CD4-positive, alpha-beta memory T cell (primary cell): ENCODE results near the gene ATP1B3. TPM values are rescaled to one million over a fixed set of nuclear protein-coding genes. Genes with fewer than 3 reads are reported as not detected.
"Not testable (repeated sequence)": the region's sequence is repeated elsewhere in the genome, so short reads cannot be mapped to it uniquely, and the experiment has no call there.

ENCODE experiments used
- CTCF ChIA-PET: fragments of 350-600 bp; sonication (Branson Sonifier 250); formaldehyde crosslinking; loops from one replicate; lab custom pipeline; 2021; ENCODE audit warnings: inconsistent platforms; ENCODE audit not compliant: partially characterized antibody; lab: Charles Lee
- POLR2A ChIA-PET: fragments of 350-600 bp; sonication (Branson Sonifier 250); formaldehyde crosslinking; loops from one replicate; lab custom pipeline; 2021; ENCODE audit not compliant: partially characterized antibody; lab: Charles Lee
- DNase-seq, 5 donors: peaks; one replicate each; pipeline versions ENCODE4 v3.0.0 to v3.0.0-alpha.2; 2020 to 2022; ENCODE audit warnings: mixed read lengths in 1 of 5
- H3K27ac ChIP-seq: one replicate; pipeline ENCODE4 v1.7.0; 2013; ENCODE audit warnings: low read depth, low read length
- H3K27me3 ChIP-seq: 2 replicates; pipeline ENCODE4 v1.7.0; 2013; ENCODE audit warnings: mild to moderate bottlenecking, low read length, moderate library complexity; ENCODE audit not compliant: insufficient read depth
- H3K36me3 ChIP-seq: 2 replicates; pipeline ENCODE4 v1.7.0; 2013; ENCODE audit warnings: mild to moderate bottlenecking, low read length, moderate library complexity; ENCODE audit not compliant: insufficient read depth
- H3K4me1 ChIP-seq: 2 replicates; pipeline ENCODE4 v1.7.0; 2013; ENCODE audit warnings: mild to moderate bottlenecking, low read length, moderate library complexity; ENCODE audit not compliant: insufficient read depth
- H3K4me3 ChIP-seq, 2 donors: one replicate each; pipeline ENCODE4 v1.7.0; 2013; ENCODE audit warnings: low read length in 2 of 2, mild to moderate bottlenecking in 1 of 2
- H3K9me3 ChIP-seq, 2 donors: one replicate each; pipeline ENCODE4 v1.7.0; 2013; ENCODE audit warnings: low read length in 2 of 2, control low read depth in 1 of 2; ENCODE audit not compliant: control insufficient read depth in 1 of 2
- H3K27ac Mint-ChIP-seq, 7 donors: one replicate each; pipeline ENCODE4 v1.8.0; 2020 to 2021; ENCODE audit warnings: mixed read lengths in 7 of 7, mild to moderate bottlenecking in 6 of 7, inconsistent platforms in 3 of 7, moderate library complexity in 3 of 7
- H3K27me3 Mint-ChIP-seq, 2 donors: one replicate each; pipeline ENCODE4 v1.8.0; 2020 to 2021; ENCODE audit warnings: mixed read lengths in 2 of 2
- H3K36me3 Mint-ChIP-seq, 2 donors: one replicate each; pipeline ENCODE4 v1.8.0; 2020 to 2021; ENCODE audit warnings: mixed read lengths in 2 of 2, inconsistent platforms in 1 of 2, mild to moderate bottlenecking in 1 of 2
- H3K4me1 Mint-ChIP-seq, 4 donors: one replicate each; pipeline ENCODE4 v1.8.0; 2020 to 2021; ENCODE audit warnings: mixed read lengths in 4 of 4, mild to moderate bottlenecking in 1 of 4
- H3K4me3 Mint-ChIP-seq, 8 donors: one replicate each; pipeline ENCODE4 v1.8.0; 2020 to 2021; ENCODE audit warnings: mixed read lengths in 8 of 8, mild to moderate bottlenecking in 7 of 8, moderate library complexity in 6 of 8, inconsistent platforms in 3 of 8
- H3K9me3 Mint-ChIP-seq, 8 donors: one replicate each; pipeline ENCODE4 v1.8.0; 2020 to 2021; ENCODE audit warnings: mixed read lengths in 8 of 8, mild to moderate bottlenecking in 5 of 8, inconsistent platforms in 3 of 8, moderate library complexity in 1 of 8
- intact Hi-C: fragments of 100-400 bp; cut with micrococcal nuclease; formaldehyde crosslinking; loops from one replicate; pipeline ENCODE4 v1.15.1; 2023
- polyA plus RNA-seq, 2 donors: library from polyadenylated mRNA; unstranded; fragments of 300-500 nt; fragmentation: Illumina TruSeq; gene quantifications; one replicate each; pipeline ENCODE4 v1.2.3, GENCODE V29; 2021
- total RNA-seq, 2 experiments: library from RNA; stranded (reverse); gene quantifications; one replicate each; pipeline ENCODE4 v1.2.3, GENCODE V29; 2021

ATP1B3 gene
- total and polyA plus RNA-seq, 4 experiments from 2014 or later, result 28.3 to 132 (median 72.5) TPM

DNA sequence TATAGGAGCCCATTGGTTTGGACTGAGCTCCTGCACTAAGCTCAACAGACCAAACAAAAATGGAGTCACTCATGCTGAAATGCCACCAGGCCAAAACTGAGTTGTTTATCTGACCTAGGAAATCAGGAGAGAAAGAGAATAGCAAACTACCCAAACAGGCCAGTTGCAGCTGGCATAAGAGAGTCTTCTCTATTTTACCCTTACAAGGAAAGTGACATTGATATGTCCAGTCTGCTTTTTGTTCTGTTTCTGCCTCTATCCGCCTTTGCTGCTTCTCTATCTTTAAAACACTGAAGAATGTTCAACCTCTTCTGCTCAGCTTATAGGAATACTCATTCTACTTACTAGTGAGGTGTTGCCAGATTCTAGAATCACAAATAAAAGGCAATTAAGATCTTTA, 95.1 kb downstream of the ATP1B3 start:
- Mint-ChIP-seq H3K27ac (no peak overlapping the region), H3K4me3 (no peak overlapping the region), H3K36me3 (peaks cover 8 to 18% of the 10 kb centered on the region in 2 donors), H3K4me1 (no peaks in the 10 kb centered on the region), H3K27me3 (no peaks in the 10 kb centered on the region), H3K9me3 (no peaks in the 10 kb centered on the region)
- intact Hi-C loops, result no loop called here
- Histone ChIP-seq H3K36me3 (no peaks in the 10 kb centered on the region), H3K9me3 (no peaks in the 10 kb centered on the region), H3K27me3 (no peaks in the 10 kb centered on the region), H3K27ac (no peak overlapping the region), H3K4me1 (no peaks in the 10 kb centered on the region), H3K4me3 (no peak overlapping the region)
- CTCF ChIA-PET, result interaction anchor here (0.6 to 0.9 kb wide), 2 partner anchors 56 to 249 kb away, joined by 3 read pairs; no protein-coding TSS in a partner anchor
- POLR2A ChIA-PET, result no interaction called here
- no peak for DNase-seq

DNA sequence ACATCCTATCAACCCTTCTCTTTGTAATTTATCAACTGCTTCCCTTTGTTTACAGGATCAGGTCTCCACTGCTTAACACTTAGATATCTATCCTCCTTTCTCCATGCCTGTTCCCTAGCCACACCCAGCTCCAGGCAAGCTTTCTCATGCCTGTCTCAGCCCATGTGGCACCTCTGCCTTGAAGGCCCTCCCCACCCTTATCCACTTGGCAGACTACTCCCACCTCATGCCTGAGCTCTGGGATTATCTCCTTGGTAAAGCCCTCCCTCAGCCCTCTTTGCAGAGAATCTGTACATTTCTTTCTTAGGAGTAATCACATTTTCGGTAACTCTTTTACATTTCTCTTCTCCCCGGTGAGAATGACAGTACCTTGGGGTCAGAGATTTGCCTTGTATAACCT, 96.0 kb downstream of the ATP1B3 start:
- peak overlapping the region in 1 of 7 donors; percentile 6 for H3K27ac Mint-ChIP-seq
- Histone ChIP-seq H3K9me3 (no peaks in the 10 kb centered on the region), H3K27me3 (no peaks in the 10 kb centered on the region), H3K27ac (no peak overlapping the region), H3K4me3 (no peak overlapping the region), H3K36me3 (no peaks in the 10 kb centered on the region), H3K4me1 (no peaks in the 10 kb centered on the region)
- no peaks in the 10 kb centered on the region for H3K27me3 Mint-ChIP-seq
- intact Hi-C loops, result no loop called here
- no peaks in the 10 kb centered on the region for H3K4me1 Mint-ChIP-seq
- H3K4me3 Mint-ChIP-seq, result no peak overlapping the region
- no peaks in the 10 kb centered on the region for H3K9me3 Mint-ChIP-seq
- peaks cover 9 to 20% of the 10 kb centered on the region in 2 donors for H3K36me3 Mint-ChIP-seq
- ChIA-PET POLR2A (no interaction called here), CTCF (interaction anchor here (1.2 kb wide), 1 partner anchor 10 kb away, joined by 3 read pairs; no protein-coding TSS in a partner anchor)
- DNase-seq, result no peak

DNA sequence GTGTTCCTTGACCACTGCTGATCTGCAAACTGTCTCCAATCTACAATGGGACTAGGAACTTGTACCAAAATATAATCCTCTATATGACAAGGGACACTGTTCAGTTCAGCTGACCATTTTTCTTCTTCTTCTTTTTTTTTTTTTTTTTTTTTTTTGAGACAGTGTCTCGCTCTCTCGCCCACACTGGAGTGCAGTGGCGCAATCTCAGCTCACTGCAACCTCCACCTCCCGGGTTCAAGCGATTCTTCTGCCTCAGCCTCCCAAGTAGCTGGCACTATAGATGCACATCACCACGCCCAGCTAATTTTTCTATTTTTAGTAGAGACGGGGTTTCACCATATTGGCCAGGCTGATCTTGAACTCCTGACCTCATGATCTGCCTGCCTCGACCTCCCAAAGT, 98.3 kb downstream of the ATP1B3 start:
- H3K27ac Mint-ChIP-seq, H3K4me1 ChIP-seq, CTCF ChIA-PET, H3K9me3 Mint-ChIP-seq, intact Hi-C loops, H3K4me1 Mint-ChIP-seq, H3K9me3 ChIP-seq, POLR2A ChIA-PET, H3K27me3 ChIP-seq, H3K4me3 ChIP-seq, DNase-seq, H3K36me3 ChIP-seq, H3K27ac ChIP-seq, H3K4me3 Mint-ChIP-seq, H3K27me3 Mint-ChIP-seq: not testable (repeated sequence)
- H3K36me3 Mint-ChIP-seq, result peaks cover 18 to 21% of the 10 kb centered on the region in 2 donors

Other genes starting within 250 kb of the ATP1B3 start
- gene RNF7, start 138.3 kb upstream of the ATP1B3 start, total RNA-seq, result 10 to 100 TPM; 56.3 to 65.2 TPM
- 100 to 1,000 TPM; 126 to 128 TPM for gene RNF7, start 138.3 kb upstream of the ATP1B3 start, polyA plus RNA-seq
- gene GRK7, start 113.2 kb upstream of the ATP1B3 start, total RNA-seq, result under 1 TPM in 1 of 2 experiments, not detected in 1; 0.25 TPM
- not detected for gene GRK7, start 113.2 kb upstream of the ATP1B3 start, polyA plus RNA-seq